CD4-positive, CD25-positive, alpha-beta regulatory T cell (primary cell): Measurements from ENCODE around the gene PDSS2. TPM values are rescaled to one million over a fixed set of nuclear protein-coding genes. Genes with fewer than 3 reads are reported as not detected.
A peak's percentile ranks its signal among the peaks of the same experiment; 100 is the strongest.

Source experiments
- ATAC-seq, 2 donors: fragments of 150-1000 bp; cut with Tn5 transposase; one replicate each; pipeline ENCODE4 v1.10.0; 2021; ENCODE audit warnings: low read depth in 2 of 2, moderate number of reproducible peaks in 2 of 2, moderate library complexity in 1 of 2
- DNase-seq, 3 donors: peaks; one replicate each; pipeline versions ENCODE4 v3.0.0 to v3.0.0-alpha.2; 2012 to 2022; ENCODE audit warnings: mixed read lengths in 1 of 3
- H3K27ac ChIP-seq: one replicate; pipeline ENCODE4 v1.7.0; 2013; ENCODE audit warnings: mild to moderate bottlenecking, low read length; ENCODE audit not compliant: insufficient read depth, poor library complexity, severe bottlenecking
- H3K27me3 ChIP-seq: one replicate; pipeline ENCODE4 v1.7.0; 2013; ENCODE audit warnings: low read length; ENCODE audit not compliant: control insufficient read depth, insufficient read depth
- H3K36me3 ChIP-seq: one replicate; pipeline ENCODE4 v1.7.0; 2013; ENCODE audit warnings: mild to moderate bottlenecking, low read length, moderate library complexity; ENCODE audit not compliant: control insufficient read depth, insufficient read depth
- H3K4me1 ChIP-seq: 2 replicates; pipeline ENCODE4 v1.7.0; 2013; ENCODE audit warnings: mild to moderate bottlenecking, low read length; ENCODE audit not compliant: insufficient read depth, control insufficient read depth, poor library complexity, severe bottlenecking
- H3K4me3 ChIP-seq: one replicate; pipeline ENCODE4 v1.7.0; 2013; ENCODE audit warnings: low read depth, mild to moderate bottlenecking, low read length, moderate library complexity
- H3K9me3 ChIP-seq, 2 experiments: 1 replicate in 1 of 2; 2 replicates in 1 of 2; pipeline ENCODE4 v1.7.0; 2013; ENCODE audit warnings: low read length in 2 of 2, mild to moderate bottlenecking in 1 of 2, moderate library complexity in 1 of 2; ENCODE audit not compliant: control insufficient read depth in 2 of 2
- H3K27ac Mint-ChIP-seq, 3 donors: one replicate each; pipeline ENCODE4 v1.8.0; 2020 to 2022; ENCODE audit warnings: mild to moderate bottlenecking in 3 of 3, mixed read lengths in 3 of 3, moderate library complexity in 2 of 3
- H3K27me3 Mint-ChIP-seq: one replicate; pipeline ENCODE4 v1.8.0; 2022; ENCODE audit warnings: mild to moderate bottlenecking, mixed read lengths
- H3K36me3 Mint-ChIP-seq: one replicate; pipeline ENCODE4 v1.8.0; 2020; ENCODE audit warnings: mixed read lengths
- H3K4me1 Mint-ChIP-seq, 4 donors: one replicate each; pipeline ENCODE4 v1.8.0; 2020 to 2022; ENCODE audit warnings: mixed read lengths in 4 of 4, mild to moderate bottlenecking in 1 of 4
- H3K4me3 Mint-ChIP-seq, 4 donors: one replicate each; pipeline ENCODE4 v1.8.0; 2020 to 2022; ENCODE audit warnings: mild to moderate bottlenecking in 4 of 4, mixed read lengths in 4 of 4, moderate library complexity in 3 of 4
- H3K9me3 Mint-ChIP-seq, 7 donors: one replicate each; pipeline ENCODE4 v1.8.0; 2020 to 2022; ENCODE audit warnings: mixed read lengths in 7 of 7, mild to moderate bottlenecking in 3 of 7, moderate library complexity in 2 of 7
- polyA plus RNA-seq, 4 donors: library from polyadenylated mRNA; unstranded; fragments of 300-500 nt; fragmentation: Illumina TruSeq; gene quantifications; one replicate each; pipeline ENCODE4 v1.2.3, GENCODE V29; 2021
- total RNA-seq: library from RNA; stranded (reverse); gene quantifications from one replicate; pipeline ENCODE4 v1.2.3, GENCODE V29; 2022

Gene PDSS2
- total and polyA plus RNA-seq, 5 donors from 2014 or later, result 11.6 to 18.8 (median 15.1) TPM

DNA sequence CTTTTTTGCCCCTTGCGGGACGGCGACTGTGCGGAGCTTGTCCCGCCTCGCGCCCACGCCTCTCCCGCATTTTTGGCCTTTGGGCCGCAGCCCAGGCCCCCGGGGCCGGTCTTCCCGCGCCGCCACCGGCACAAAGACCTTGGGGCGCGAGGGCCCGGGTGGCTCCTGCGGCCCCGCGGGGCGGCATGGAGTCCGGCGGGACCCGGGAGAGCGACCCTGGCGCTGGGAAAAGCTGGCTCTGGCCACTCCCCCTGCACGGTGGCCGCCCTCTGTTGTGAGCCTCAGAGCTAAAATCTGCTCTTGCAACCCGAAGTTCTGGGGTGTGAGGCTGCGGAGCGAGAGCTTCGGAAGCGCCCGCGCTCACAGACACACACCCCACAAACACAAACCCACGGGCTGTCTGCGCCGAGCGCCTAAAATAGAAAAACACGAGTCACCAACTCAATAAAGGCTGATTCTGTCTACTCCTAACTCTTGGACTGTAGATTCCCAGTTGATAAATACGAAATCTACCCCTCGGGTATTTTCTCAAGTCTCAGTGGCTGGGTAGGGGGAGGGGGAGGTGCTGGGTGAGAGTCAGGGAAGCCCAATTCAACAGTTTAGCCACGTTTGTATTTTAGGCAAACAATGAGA lies 343.6 kb downstream of the PDSS2 start:
- Mint-ChIP-seq H3K36me3 (no peaks in the 10 kb centered on the region), H3K27me3 (peaks cover 22% of the 10 kb centered on the region), H3K4me1 (peaks cover 3 to 15% (median 8%) of the 10 kb centered on the region in 4 donors), H3K27ac (peak overlapping the region in 1 of 3 donors; percentile 94), H3K4me3 (peak overlapping the region; percentile 86 to 95 (median 88)), H3K9me3 (no peaks in the 10 kb centered on the region)
- peak in 2 of 3 donors; percentile 12 to 39 for DNase-seq
- no peak overlapping the region for H3K27ac ChIP-seq
- H3K36me3 ChIP-seq, result no peaks in the 10 kb centered on the region
- H3K9me3 ChIP-seq, result no peaks in the 10 kb centered on the region
- peaks cover 19% of the 10 kb centered on the region for H3K4me1 ChIP-seq
- peak overlapping the region; percentile 76 for H3K4me3 ChIP-seq
- no peak for ATAC-seq
- H3K27me3 ChIP-seq, result peaks cover 10% of the 10 kb centered on the region

DNA sequence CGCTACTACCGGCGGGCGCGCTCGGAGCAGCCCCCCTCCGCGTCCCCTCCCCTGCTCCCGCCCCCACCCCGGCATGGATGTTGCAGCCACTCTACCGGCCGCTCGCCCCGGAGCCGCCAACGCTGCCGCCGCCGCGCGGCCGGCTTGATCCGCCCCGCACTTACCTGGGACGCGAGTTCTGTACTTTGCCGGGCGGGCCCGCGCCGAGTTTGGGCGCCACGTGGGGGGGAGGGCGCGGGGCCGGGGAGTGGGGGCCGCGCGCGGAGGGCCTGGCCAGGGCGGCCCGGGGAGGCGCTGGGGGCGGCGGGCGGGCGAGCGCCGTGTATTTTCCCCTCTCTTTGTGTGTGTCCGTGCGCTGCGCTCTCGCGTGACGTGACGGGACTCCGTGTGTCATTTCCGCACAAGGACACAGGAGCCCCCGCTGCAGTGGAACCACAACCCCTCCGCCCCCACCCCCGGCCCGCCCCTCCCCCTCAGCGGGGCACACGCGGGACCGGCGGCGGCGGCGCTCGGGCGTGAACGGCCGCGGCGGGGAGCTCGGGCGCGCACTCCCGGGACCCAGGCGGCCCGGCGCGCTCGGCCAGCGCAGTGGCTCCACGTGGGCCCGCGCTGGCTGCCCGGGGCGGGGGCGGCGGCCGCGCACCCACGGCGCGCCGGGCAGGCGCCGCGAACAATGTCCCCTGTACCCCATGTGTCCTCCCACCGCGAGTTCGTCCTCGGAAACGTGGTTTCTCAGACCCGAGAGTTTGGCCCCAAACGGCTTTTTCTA lies 344.3 kb downstream of the PDSS2 start, which contains the start of gene BEND3:
TSS of gene BEND3 (minus strand) at position 590 of the 769 bp plus-strand sequence. CDS start 16,230 bp downstream, outside the sequence.
- Histone ChIP-seq H3K27ac (no peak within 1 kb of the TSS), H3K36me3 (no peaks in the 10 kb centered on the region), H3K9me3 (no peaks in the 10 kb centered on the region), H3K4me1 (peaks cover 19% of the 10 kb centered on the region), H3K27me3 (peaks cover 10% of the 10 kb centered on the region), H3K4me3 (peak within 1 kb of the TSS; percentile 76)
- Mint-ChIP-seq H3K4me1 (peaks cover 3 to 15% (median 8%) of the 10 kb centered on the region in 4 donors), H3K27me3 (peaks cover 22% of the 10 kb centered on the region), H3K36me3 (no peaks in the 10 kb centered on the region), H3K4me3 (peak within 1 kb of the TSS; percentile 86 to 95 (median 88)), H3K9me3 (no peaks in the 10 kb centered on the region), H3K27ac (peak within 1 kb of the TSS in 2 of 3 donors; percentile 20 to 94)
- peak; percentile 36 to 43 (median 36) for DNase-seq
- peak; percentile 19 to 38 for ATAC-seq

DNA sequence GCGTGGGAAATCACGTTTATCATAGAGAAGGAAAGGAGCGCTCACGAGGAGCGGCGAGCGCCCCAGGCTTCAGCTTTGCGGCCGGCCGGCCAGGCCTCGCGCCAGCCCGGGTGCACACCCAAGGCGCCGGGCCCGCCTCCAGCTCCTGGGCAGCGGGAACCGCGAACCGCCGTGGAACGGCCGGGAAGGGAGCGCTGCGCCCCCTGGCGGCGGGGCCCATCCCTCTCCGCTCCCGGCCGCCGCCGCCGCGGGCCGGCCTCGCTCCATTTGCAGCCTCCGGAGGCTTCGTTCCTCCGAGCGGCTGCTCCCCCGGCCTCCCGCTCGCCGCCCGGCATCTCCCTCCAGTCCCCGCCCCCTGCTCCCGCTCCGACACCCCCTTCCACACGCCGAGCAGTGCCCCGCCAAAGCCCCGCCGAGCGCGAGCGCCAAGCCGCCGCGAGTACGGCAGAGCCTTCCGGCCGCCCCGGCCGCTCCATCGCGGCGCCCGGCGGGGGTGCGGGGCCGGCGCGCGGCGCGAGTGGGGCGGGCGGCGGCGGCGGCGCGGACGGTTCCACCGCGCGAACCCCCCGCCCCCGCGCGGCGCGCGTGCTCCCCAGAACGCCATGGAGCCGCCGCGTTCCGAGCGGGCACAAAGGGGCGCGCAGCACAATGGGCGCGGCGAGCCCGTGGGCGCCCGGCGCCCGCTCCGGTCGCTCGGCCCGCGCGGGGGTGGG lies 345.0 kb downstream of the PDSS2 start:
- DNase-seq, result peak; percentile 50 to 69 (median 65)
- H3K4me3 ChIP-seq, result peak overlapping the region; percentile 55
- peaks cover 10% of the 10 kb centered on the region for H3K27me3 ChIP-seq
- Mint-ChIP-seq H3K4me3 (peak overlapping the region; percentile 83 to 91 (median 88)), H3K36me3 (no peaks in the 10 kb centered on the region), H3K9me3 (no peaks in the 10 kb centered on the region), H3K4me1 (peaks cover 3 to 15% (median 8%) of the 10 kb centered on the region in 4 donors), H3K27ac (peak overlapping the region in 1 of 3 donors; percentile 62), H3K27me3 (peaks cover 22% of the 10 kb centered on the region)
- H3K36me3 ChIP-seq, result no peaks in the 10 kb centered on the region
- H3K27ac ChIP-seq, result no peak overlapping the region
- no peaks in the 10 kb centered on the region for H3K9me3 ChIP-seq
- peaks cover 19% of the 10 kb centered on the region for H3K4me1 ChIP-seq
- ATAC-seq, result peak; percentile 63 to 69

DNA sequence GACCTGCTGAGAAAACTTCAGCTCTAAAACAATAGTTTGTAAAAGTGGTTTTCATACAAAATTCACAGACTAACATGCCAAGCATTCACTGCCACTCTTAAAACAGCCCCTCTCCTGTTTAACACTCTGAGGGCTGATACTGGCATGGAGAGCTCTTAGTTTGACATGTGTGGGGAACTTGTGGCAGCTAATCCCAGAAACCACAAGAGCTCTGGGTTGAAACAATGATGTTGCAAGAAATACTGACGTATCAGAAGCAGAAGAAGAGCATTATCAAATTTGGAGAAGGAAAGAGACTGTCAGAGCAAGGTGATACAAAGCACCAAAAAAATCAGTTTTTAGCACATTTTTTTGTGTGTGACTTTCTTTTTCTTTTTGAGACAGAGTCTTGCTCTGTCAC lies 349.2 kb downstream of the PDSS2 start:
- no peaks in the 10 kb centered on the region for H3K27me3 ChIP-seq
- Mint-ChIP-seq H3K4me1 (peaks cover 0 to 3% (median under 1%) of the 10 kb centered on the region in 4 donors), H3K9me3 (no peaks in the 10 kb centered on the region), H3K27me3 (peaks cover 5% of the 10 kb centered on the region), H3K36me3 (no peaks in the 10 kb centered on the region), H3K27ac (no peak overlapping the region), H3K4me3 (peak overlapping the region in 1 of 4 donors; percentile 66)
- H3K4me3 ChIP-seq, result no peak overlapping the region
- H3K9me3 ChIP-seq, result no peaks in the 10 kb centered on the region
- DNase-seq, result no peak
- no peak for ATAC-seq
- H3K27ac ChIP-seq, result no peak overlapping the region
- peaks cover 7% of the 10 kb centered on the region for H3K4me1 ChIP-seq
- H3K36me3 ChIP-seq, result no peaks in the 10 kb centered on the region

DNA sequence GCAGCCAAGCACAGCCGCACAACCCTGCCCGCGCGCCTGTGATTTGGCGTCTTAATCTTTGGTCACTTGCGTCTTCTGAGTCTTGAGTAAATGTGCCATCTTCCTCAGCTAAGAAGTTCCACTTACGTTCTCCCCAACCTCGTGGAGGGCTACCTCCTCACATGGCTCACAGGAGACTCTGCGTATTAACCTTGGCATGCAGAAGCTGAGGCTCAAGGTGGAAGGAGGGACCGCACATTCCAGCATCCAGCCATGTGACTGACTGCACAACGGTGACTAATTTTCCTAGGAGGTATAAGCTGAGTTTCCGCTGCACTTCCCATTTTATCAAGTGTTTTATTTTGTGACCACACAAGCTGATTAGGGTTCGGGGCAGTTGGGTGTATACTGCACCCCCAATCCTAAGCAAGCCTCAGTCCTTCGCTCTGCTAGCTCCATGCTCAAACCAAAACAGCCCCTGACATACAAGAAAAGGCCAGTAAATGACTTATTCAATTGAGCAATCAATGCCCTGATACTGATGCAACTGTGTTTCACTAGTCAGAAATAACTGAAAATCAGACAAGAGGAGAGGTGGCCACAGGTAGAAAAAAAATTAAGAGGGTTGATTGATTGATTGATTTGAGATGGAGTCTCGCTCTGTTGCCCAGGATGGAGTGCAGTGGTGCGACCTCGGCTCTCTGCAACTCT lies 351.0 kb downstream of the PDSS2 start:
- H3K36me3 Mint-ChIP-seq, result no peaks in the 10 kb centered on the region
- no peak overlapping the region for H3K27ac ChIP-seq
- no peaks in the 10 kb centered on the region for H3K9me3 ChIP-seq
- no peaks in the 10 kb centered on the region for H3K9me3 Mint-ChIP-seq
- ATAC-seq (no peak), DNase-seq (no peak)
- H3K4me1 ChIP-seq, result no peaks in the 10 kb centered on the region
- H3K27ac Mint-ChIP-seq, result no peak overlapping the region
- no peaks in the 10 kb centered on the region for H3K36me3 ChIP-seq
- no peaks in the 10 kb centered on the region for H3K27me3 Mint-ChIP-seq
- H3K27me3 ChIP-seq, result no peaks in the 10 kb centered on the region
- H3K4me3 ChIP-seq, result no peak overlapping the region
- H3K4me3 Mint-ChIP-seq, result no peak overlapping the region
- no peaks in the 10 kb centered on the region for H3K4me1 Mint-ChIP-seq

DNA sequence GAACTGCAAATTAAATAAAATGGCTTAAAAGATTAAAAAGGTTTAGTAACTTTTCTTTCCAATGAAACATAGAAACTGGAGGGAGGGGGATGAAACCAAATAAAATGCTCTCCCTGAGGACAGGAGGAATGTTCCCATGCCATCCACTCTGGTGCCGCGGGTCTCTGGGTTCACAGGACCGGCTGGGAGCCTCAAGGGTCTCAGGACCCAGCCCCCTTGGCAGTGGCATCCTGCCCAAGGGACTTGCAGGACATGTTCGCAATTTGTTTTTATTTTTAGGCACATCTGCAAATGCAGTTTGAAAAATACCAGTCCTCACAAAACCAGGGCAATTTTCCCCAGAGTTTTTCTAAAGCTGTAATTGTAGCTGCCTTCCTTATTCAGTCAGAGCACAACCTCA lies 351.6 kb downstream of the PDSS2 start:
- no peak for ATAC-seq
- no peak overlapping the region for H3K27ac ChIP-seq
- Mint-ChIP-seq H3K4me1 (no peaks in the 10 kb centered on the region), H3K9me3 (no peaks in the 10 kb centered on the region), H3K27ac (no peak overlapping the region), H3K36me3 (no peaks in the 10 kb centered on the region), H3K4me3 (no peak overlapping the region), H3K27me3 (no peaks in the 10 kb centered on the region)
- no peaks in the 10 kb centered on the region for H3K9me3 ChIP-seq
- H3K27me3 ChIP-seq, result no peaks in the 10 kb centered on the region
- H3K36me3 ChIP-seq, result no peaks in the 10 kb centered on the region
- H3K4me1 ChIP-seq, result no peaks in the 10 kb centered on the region
- no peak for DNase-seq
- no peak overlapping the region for H3K4me3 ChIP-seq

DNA sequence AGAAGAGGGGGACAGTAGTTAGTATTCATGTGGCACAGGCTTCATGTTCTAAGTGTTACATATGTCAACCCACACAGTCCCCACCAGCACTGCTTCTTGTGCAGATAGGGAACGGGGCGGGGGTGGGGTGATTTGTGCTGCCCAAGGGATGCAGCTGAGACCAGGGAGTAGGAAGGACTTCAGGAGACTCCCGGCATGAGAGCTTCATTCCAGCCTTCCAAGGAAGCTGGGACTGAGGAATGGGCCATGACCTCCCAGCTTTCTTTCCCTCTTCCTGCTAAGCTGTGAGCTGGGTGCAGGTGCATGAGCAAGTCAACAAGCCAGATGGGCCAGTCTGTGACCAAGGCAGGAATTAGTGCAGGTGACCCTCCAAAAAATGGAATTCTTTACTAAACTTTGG lies 353.2 kb downstream of the PDSS2 start:
- Mint-ChIP-seq H3K36me3 (no peaks in the 10 kb centered on the region), H3K27ac (no peak overlapping the region), H3K4me3 (no peak overlapping the region), H3K27me3 (no peaks in the 10 kb centered on the region), H3K4me1 (no peaks in the 10 kb centered on the region), H3K9me3 (no peaks in the 10 kb centered on the region)
- no peak overlapping the region for H3K27ac ChIP-seq
- H3K4me1 ChIP-seq, result no peaks in the 10 kb centered on the region
- no peak overlapping the region for H3K4me3 ChIP-seq
- H3K36me3 ChIP-seq, result no peaks in the 10 kb centered on the region
- DNase-seq (no peak), ATAC-seq (no peak)
- H3K9me3 ChIP-seq, result no peaks in the 10 kb centered on the region
- no peaks in the 10 kb centered on the region for H3K27me3 ChIP-seq
